Hindlimb muscle (tissue), 1 donor: ENCODE results near the gene NEK1. TPM values are rescaled to one million over a fixed set of nuclear protein-coding genes. Genes with fewer than 3 reads are reported as not detected.

ENCODE experiments used
- DNase-seq: peaks from one replicate; pipeline ENCODE4 v3.0.0-alpha.2; 2013
- polyA plus RNA-seq: library from polyadenylated mRNA; unstranded; fragments of 120-200 nt; gene quantifications from one replicate; pipeline ENCODE4 v1.2.1, GENCODE V29; 2013; ENCODE audit not compliant: insufficient read length

Gene NEK1
- polyA plus RNA-seq, 1 donor = 9.3 TPM

DNA sequence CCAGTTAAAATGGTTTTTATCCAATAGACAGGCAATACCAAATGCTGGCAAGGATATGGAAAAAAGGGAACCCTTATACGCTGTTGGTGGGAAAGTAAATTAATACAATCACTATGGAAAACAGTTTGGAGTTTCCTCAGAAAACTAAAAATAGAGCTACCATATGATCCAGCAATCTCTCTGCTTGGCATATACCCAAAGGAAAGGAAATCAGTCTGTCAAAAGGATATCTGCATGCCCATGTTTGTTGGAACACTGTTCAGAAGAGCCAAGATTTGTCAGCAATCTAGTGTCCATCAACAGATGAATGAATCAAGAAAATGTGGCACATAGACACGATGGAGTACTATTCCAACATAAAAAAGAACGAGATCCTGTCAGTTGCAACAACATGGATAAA is 250.6 kb downstream of the NEK1 start:
- DNase-seq = no peak

- no peak for DNase-seq
Measured at GRCh38 chr4:169359961-169360360, 252.4 kb downstream of the NEK1 start.

- no peak for DNase-seq
Measured at GRCh38 chr4:169352360-169352759, 260.0 kb downstream of the NEK1 start.

DNA sequence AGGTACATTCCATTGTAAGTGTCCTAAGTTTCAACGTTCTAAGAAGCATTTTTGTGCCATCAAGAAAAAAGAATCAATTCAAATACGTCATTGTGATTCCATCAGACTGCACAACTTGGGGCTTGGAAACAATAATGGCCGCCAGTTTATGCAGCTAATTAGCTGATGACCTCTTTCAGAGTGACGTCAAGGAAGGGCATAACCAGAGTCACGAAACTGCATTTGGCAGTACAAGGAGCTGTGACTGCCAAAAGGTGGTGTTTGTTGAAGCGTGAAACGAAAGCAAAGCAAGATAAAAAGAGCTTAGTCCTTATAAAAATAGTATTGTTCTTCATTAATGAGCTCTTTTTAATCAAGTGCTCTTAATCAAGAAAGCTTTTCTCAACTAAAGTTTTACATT is 260.5 kb downstream of the NEK1 start:
- no peak for DNase-seq

GRCh38 chr4:169348541-169348940 is 263.8 kb downstream of the NEK1 start:
- no peak for DNase-seq

- DNase-seq = no peak
Measured at GRCh38 chr4:169346840-169347239, 265.5 kb downstream of the NEK1 start.

DNA sequence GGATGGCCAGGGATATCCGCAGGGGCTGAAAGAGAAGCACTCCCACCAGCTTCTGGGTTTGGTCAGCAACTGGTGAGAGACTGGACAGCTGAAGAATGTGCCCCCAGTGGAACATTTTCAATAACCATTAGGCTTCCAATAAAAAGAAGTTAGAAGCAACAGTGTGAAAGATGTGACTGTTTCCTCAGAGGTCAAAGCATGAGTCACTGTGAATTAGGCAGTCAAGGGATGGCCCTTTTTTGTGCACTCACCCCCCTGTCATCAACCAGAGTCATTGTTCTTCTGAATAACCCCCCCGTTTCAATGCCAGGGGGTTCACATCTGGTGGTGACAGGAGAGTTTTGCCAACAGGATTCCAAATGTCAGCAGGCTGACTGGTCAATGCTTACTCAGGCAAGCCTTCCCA is 267.1 kb downstream of the NEK1 start:
- no peak for DNase-seq

Other genes starting within 250 kb of the NEK1 start
- gene CLCN3, start 8.0 kb upstream of the NEK1 start, polyA plus RNA-seq = 25.7 TPM
- gene HPF1, start 145.4 kb upstream of the NEK1 start, polyA plus RNA-seq = 26.9 TPM